ENCODE measurements around the gene DISC1.
"Not testable (repeated sequence)": the region's sequence is repeated elsewhere in the genome, so short reads cannot be mapped to it uniquely, and the experiment has no call there.

Gene DISC1

GRCh38 chr1:231626535-231626950, at the start of gene DISC1:
Gene DISC1, plus strand, starts transcription at chr1:231626790. Its CDS starts 78 bp downstream, at chr1:231626868.
- peak; percentile 100 for DNase-seq

DNA sequence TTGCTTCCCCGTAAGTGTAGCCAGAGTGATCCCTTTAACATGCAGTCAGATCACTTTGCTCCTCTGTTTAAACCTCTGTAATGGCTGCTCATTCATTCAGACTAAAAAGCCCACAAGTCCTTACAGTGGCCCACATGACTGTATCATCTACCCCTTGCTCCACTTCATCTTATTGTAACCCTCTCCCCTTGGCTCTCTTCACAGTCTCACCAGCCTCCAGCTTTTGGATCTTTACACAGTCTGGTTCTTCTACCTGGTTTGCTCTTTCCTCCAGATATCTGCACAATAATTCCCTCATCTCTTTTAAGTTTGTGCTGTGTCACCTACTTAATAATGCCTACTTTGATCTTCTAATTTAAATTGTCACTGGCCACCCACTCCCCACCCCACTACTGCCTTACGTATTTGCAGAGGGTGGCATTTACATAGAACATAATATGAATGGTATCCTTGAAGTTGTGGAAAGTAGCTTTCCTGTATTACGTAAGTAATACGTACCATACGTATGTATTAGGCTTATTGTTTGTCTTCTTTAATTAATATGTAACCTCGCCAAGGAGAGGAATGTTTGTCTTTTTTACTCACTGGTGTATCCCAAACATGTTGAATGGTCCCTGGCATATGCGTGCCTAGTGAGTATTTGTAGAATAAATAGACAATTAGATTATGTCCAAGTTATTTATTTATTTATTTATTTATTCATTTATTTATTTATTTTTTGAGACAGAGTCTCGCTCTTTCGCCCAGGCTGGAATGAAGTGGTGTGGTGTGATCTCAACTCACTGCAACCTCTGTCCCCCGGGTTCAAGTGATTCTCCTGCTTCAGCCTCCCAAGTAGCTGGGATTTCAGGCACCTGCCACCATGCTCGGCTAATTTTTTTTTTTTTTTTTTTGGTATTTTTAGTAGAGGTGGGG, 49.5 kb upstream of the DISC1 start:
- DNase-seq: no peak

DNA sequence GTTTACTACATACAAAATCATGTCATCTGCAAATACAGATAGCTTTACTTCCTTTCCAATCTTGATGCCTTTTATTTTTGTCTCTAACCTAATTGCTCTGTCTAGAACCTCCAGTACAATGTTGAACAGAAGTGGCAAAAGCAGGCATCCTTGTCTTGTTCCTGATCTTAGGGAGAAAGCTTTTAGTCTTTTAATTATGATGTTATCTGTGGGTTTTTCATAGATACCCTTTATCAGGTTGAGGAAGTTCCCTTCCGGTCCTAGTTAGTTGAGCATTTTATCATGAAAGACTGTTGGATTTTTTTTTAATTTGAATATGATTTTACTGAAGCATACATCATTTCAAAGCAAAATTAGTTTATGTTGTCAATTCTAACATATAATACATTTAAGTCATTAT, 45.7 kb upstream of the DISC1 start:
- no peak for DNase-seq

- peak; percentile 100 for DNase-seq
These were observed 44.7 kb upstream of the DISC1 start for GRCh38 chr1:231581859-231582258.

DNA sequence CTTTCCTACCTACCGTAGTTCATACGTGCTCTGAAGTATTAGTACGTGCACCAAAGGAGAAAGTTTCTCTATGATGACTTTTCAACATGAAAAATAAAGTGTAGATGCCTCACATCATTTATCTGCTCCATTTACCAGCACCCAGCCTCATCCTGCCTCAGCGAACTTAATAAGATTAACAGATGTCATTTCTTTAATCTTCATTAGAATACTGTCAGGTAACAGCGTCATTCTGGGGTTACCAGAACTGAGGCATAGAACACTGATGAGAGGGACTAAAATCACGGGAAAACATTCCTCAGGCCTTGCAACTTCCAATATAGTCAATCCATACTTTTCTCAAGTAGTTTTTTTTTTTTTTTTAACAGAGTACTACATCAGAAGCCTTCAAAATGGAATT, 43.2 kb upstream of the DISC1 start:
- no peak for DNase-seq

DNA sequence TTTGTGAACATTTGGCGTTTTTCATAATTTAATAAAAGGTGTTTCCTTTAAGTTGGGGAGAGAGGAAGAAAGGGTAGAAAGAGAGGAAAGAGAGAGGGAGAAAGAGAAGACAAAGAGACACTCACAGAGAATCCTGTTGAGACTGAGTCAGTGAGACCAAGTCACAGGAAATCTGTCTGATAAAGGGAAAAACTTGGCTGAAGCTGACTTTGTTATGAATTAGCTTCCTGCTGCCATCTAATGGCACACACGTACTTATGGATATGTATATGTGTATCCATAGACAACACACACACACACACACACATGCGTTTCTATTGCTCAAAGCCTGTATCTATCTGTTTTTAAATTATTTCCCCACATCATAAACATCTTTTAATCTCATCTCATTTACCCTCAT, 42.5 kb upstream of the DISC1 start:
- DNase-seq: peak; percentile 100

GRCh38 chr1:231584921-231585320, 41.7 kb upstream of the DISC1 start:
- no peak for DNase-seq

- DNase-seq: peak; percentile 100
These were observed 36.0 kb upstream of the DISC1 start for GRCh38 chr1:231590453-231591198.

DNA sequence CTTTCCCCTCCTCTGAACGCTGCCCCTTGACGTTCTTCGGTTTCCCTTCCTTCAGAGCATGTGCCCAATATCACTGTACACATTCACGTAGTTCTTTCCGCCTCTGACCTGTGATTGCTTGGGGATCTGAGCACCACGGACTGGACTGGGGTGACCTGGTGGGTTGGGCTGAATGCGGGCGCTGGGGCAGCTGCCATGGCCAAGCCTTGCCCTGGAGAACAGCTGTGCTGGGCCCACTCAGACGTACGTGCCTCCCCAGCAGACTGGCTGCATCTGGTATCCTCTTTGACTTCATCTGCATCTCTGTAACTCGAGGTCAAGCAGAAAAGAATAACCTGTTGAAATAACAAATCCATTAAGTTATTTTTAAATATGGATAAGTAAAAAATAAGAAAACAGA, 35.1 kb upstream of the DISC1 start:
- DNase-seq: no peak

- DNase-seq: no peak
These were observed 33.8 kb upstream of the DISC1 start for GRCh38 chr1:231592809-231593208.

DNA sequence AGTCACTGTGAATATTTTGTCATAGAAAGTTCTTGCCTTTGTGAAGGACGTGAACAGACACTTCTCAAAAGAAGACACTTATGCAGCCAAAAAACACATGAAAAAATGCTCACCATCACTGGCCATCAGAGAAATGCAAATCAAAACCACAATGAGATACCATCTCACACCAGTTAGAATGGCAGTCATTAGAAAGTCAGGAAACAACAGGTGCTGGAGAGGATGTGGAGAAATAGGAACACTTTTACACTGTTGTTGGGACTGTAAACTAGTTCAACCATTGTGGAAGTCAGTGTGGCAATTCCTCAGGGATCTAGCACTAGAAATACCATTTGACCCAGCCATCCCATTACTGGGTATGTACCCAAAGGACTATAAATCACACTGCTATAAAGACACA, 33.3 kb upstream of the DISC1 start:
- not testable (repeated sequence) for DNase-seq

DNA sequence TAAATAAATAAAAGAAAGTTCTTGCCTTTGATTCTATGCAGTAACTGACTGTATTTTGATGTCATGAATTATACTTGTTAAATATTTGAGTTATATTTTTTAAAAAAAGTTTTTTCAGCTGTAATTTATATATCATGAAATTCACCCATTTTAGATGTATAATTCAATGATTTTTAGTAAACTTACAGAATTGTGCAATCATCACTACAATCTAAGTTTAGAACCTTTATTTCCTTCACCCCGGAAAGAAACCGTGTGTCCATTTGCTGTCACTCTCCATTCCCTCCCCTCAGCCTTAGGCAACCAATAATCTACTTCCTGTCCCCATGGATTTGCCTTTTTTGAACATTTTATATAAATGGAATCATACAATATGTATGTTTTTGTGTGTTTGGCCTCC, 32.5 kb upstream of the DISC1 start:
- no peak for DNase-seq

- DNase-seq: no peak
These were observed 31.8 kb upstream of the DISC1 start for GRCh38 chr1:231594749-231595148.

GRCh38 chr1:231596337-231596791, 30.2 kb upstream of the DISC1 start:
- no peak for DNase-seq

DNA sequence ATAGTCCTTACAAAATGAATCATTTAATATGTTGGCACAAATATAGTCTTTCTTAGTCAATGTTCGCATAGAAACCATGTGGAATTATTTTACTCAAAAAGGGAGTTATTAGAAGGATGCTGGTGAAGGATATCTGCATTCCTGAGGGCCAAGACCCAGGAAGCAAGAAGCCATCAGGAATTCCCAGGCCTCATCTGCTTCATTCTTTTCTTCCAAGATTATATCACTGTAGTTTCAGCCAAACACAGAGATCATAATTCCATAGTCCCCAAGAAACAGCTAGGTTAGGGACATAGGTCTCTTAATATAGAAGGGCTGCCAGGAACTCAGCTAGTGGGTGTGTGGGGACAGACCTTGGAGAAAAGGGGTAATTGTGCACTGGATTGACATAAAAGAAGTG, 28.6 kb upstream of the DISC1 start:
- DNase-seq: no peak

DNA sequence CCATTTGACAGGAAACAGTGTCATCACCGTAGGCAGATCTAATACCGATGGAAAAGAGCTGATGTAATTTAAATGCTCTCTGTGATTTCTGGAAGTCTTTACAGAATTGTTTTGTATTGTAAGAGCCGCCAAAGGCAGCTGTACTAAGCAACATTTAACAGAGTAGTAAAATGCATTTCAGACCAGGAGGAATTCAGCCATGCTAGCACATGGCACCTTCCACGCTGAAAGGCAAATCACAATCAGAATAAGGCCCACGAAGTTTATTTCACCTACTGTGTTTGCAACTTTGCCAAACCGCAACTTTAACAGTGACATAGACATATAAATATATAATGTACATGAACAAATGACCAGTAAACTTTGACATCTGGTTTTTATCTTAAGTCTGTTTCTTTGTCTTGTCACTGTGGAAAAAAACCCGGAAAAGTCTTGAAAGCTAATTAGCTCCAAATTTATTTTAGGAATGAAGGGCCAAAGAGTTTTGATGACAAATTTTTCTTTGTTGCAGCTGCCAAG, 26.1 kb upstream of the DISC1 start:
- DNase-seq: no peak

DNA sequence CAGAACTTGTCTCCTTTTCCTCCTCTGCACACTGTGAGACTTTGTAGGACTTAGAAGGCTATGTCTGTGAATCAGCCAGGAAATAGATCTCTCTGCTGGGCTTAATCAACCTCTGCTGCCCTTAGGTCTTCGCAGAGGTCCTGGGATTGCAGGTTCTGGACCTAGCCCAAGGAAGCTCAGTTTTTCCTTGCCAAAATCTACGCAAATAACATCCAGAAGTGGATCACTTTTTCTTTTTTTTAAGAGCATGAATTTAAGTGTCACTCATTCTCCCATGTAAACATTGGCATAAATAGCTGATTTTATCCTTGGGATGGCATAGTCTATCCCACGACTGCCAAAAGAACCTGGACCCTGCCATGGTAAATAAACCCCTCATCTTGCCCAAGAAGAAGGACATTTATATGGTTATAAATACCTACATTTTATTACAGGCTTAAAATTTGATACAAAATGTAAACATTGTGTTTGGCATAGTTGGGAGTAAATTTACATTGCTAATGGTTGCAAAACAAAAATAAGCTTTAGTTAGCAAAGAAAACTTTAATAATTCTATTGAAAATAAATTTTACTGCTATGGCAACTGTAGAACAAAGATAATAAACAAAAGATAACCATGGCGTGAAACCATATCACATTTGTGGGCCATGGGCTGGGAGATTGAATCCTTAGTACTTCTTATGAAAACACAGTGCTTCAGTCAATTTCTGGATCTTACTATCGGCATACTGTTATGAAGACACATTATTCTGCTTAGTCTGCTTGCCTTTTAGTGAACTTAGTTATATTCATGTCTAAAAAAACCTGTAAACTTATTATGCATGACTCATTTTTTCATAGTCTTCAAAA, 24.5 kb upstream of the DISC1 start:
- no peak for DNase-seq

DNA sequence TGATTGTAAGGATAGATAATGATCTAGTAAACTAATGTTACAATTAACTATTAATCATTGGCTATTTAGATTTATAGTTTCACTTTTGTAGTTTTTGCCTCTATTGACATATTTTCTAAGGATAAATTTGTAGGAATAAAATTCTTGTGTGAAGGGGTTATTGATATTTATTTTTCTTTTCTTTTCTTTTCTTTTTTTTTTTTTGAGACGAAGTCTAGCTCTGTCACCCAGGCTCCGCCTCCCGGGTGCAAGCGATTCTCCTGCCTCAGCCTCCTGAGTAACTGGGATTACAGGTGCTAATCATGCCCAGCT, 24.0 kb upstream of the DISC1 start:
- no peak for DNase-seq

GRCh38 chr1:231603598-231604275, 22.9 kb upstream of the DISC1 start:
- peak; percentile 100 for DNase-seq

DNA sequence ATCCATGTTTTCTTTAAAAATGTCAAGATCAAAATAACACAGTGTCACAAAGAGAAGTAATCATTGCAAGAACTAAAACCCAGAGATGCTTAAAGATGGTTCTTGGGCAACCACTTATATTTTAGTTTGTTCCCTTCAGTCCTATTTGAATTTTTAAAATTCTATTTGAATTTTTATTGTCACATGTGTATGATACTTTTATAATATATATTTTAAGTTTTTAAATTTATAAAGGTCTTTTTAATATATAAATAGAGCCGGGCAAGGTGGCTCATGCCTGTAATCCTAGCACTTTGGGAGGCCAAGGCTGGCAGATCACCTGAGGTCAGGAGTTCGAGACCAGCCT, 22.3 kb upstream of the DISC1 start:
- DNase-seq: no peak

DNA sequence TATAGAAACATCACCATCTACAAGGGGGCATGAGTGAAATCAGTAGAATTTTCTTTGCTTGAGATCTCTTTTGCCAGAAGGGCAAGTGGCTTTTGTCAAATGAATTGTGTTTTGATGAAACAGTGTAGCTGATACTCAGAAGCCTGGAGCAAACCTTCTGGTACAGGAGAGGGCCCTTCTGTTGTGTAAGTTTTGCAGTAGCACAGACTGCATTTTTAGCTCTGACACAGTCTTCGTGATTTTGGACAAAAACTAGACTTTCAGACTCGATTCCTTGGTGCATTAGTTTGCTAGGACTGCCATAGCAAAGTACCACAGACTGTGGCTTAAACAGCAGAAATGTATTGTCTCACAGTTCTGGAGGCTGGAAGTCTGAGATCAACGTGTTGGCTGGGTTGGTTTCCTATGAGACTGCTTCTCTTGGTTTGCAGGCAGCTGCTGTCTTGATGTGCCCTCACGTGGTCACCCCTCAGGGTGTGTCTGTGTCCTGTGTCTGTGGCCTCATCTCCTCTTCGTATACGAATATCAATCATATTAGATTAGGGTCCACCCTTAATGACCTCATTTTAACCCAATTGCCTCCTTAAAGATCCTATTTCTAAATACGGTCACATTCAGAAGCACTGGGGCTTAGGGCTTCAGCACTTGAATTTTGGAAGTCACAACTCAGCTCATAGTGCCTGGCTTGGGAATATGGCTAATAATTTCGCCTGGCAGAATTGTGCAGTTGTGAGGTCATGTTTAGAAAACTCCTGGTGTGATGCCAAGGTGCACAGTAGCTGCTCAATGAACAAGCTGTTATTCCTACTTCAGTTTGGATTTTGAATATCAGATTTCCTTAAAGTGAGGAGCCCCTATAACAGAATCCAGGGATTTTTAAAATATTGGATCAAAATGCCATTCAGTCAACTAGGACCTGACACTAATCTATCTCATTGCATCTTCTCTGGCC, 21.2 kb upstream of the DISC1 start:
- DNase-seq: no peak

Measured in NCI-H1694 (cell line).